PC-3 (cell line): Measurements from ENCODE around the gene MCM9. TPM values are rescaled to one million over a fixed set of nuclear protein-coding genes. Genes with fewer than 3 reads are reported as not detected.

ENCODE experiments used
- ATAC-seq: fragments of 200-7000 bp; cut with Tn5 transposase; 2 replicates; pipeline ENCODE4 v1.9.1; 2020; ENCODE audit warnings: mild to moderate bottlenecking, moderate library complexity
- BruUV-seq: library from RNA; stranded (reverse); fragments of 400-500 nt; replicated peaks from 2 replicates; lab custom pipeline; 2021; lab: Mats Ljungman, UMichigan
- CTCF ChIA-PET: fragments of 300-600 bp; sonication (Branson Sonifier 250); formaldehyde crosslinking; loops from one replicate; lab custom pipeline; 2022; ENCODE audit warnings: antibody characterized with exemption; lab: Charles Lee
- POLR2A ChIA-PET: fragments of 300-600 bp; sonication (Branson Sonifier 250); formaldehyde crosslinking; loops from one replicate; lab custom pipeline; 2022; ENCODE audit warnings: antibody characterized with exemption; ENCODE audit not compliant: unreplicated experiment; lab: Charles Lee
- DNase-seq: peaks from one replicate; pipeline ENCODE4 v3.0.0-alpha.2; 2015
- H2AFZ ChIP-seq: fragments of 300-600 bp; sonication (generic); 2 replicates; pipeline ENCODE4 v1.6.0; 2016; ENCODE audit warnings: antibody characterized with exemption, low read length
- H3F3A ChIP-seq: fragments of 300-600 bp; sonication (generic); one replicate; pipeline ENCODE4 v1.6.0; 2017; ENCODE audit warnings: antibody characterized with exemption, low read length, control low read depth, mild to moderate bottlenecking; ENCODE audit not compliant: unreplicated experiment
- H3K27ac ChIP-seq: fragments of 300-600 bp; sonication (generic); 2 replicates; pipeline ENCODE4 v1.5.1; 2016; ENCODE audit warnings: mild to moderate bottlenecking, low read length
- H3K27me3 ChIP-seq: fragments of 300-600 bp; sonication (generic); 2 replicates; pipeline ENCODE4 v1.6.1; 2016; ENCODE audit warnings: low read length, mixed read lengths
- H3K36me3 ChIP-seq: fragments of 300-600 bp; sonication (generic); 2 replicates; pipeline ENCODE4 v1.6.1; 2016; ENCODE audit warnings: low read depth, mixed run types, low read length, mixed read lengths
- H3K4me1 ChIP-seq: fragments of 300-600 bp; sonication (generic); 2 replicates; pipeline ENCODE4 v1.5.1; 2016; ENCODE audit warnings: low read length; ENCODE audit not compliant: insufficient read depth
- H3K4me2 ChIP-seq: fragments of 300-600 bp; sonication (generic); 2 replicates; pipeline ENCODE4 v1.6.0; 2016; ENCODE audit warnings: low read length
- H3K4me3 ChIP-seq: fragments of 300-600 bp; sonication (generic); 2 replicates; pipeline ENCODE4 v1.5.1; 2016; ENCODE audit warnings: mild to moderate bottlenecking, low read length, mixed read lengths
- H3K79me2 ChIP-seq: fragments of 300-600 bp; sonication (generic); 2 replicates; pipeline ENCODE4 v1.6.1; 2017; ENCODE audit warnings: low read length, mixed read lengths
- H3K9ac ChIP-seq: fragments of 300-600 bp; sonication (generic); 2 replicates; pipeline ENCODE4 v1.6.0; 2016; ENCODE audit warnings: mild to moderate bottlenecking, low read length
- H3K9me2 ChIP-seq: fragments of 300-600 bp; sonication (generic); replicated peaks from 2 replicates; pipeline ENCODE4 v1.6.1; 2016; ENCODE audit warnings: mixed run types, low read length, mixed read lengths
- H3K9me3 ChIP-seq: fragments of 300-600 bp; sonication (generic); 2 replicates; pipeline ENCODE4 v1.6.1; 2016; ENCODE audit warnings: low read length, mixed read lengths
- H4K20me1 ChIP-seq: fragments of 300-600 bp; sonication (generic); 2 replicates; pipeline ENCODE4 v1.6.1; 2016; ENCODE audit warnings: low read length, mixed read lengths
- CTCF ChIP-seq: fragments of 300-600 bp; sonication (generic); conservative IDR thresholded peaks from 2 replicates; pipeline ENCODE4 v1.5.1; 2017; ENCODE audit warnings: antibody characterized with exemption, low read depth, mild to moderate bottlenecking, low read length
- EZH2 ChIP-seq: fragments of 300-600 bp; sonication (generic); IDR thresholded peaks from one replicate; pipeline ENCODE4 v1.6.1; 2017; ENCODE audit warnings: antibody characterized with exemption, mild to moderate bottlenecking, low read length; ENCODE audit not compliant: unreplicated experiment
- EZH2phosphoT487 ChIP-seq: fragments of 300-600 bp; sonication (generic); IDR thresholded peaks from 2 replicates; pipeline ENCODE4 v1.6.1; 2018; ENCODE audit warnings: mild to moderate bottlenecking, antibody characterized with exemption, low read length, borderline replicate concordance
- intact Hi-C: fragments of 100-400 bp; cut with micrococcal nuclease; formaldehyde crosslinking; loops from 2 replicates; pipeline ENCODE4 v1.9.0; 2023
- total RNA-seq: library from RNA; depleted of rRNA; stranded (reverse); fragments of >200 nt; gene quantifications from 2 replicates; pipeline ENCODE4 v1.2.3, GENCODE V29; 2014

MCM9 gene
- total RNA-seq, 1 experiment from 2014 or later: 5.8 TPM

GRCh38 chr6:118982575-118982911, 47.6 kb upstream of the MCM9 start:
- intact Hi-C loops: no loop called here
- no peaks in the 10 kb centered on the region for H3K79me2 ChIP-seq
- POLR2A ChIA-PET: no interaction called here
- ATAC-seq (no peak), DNase-seq (no peak)
- no peak overlapping the region for H3K9ac ChIP-seq
- CTCF ChIA-PET: no interaction called here
- H3K4me2 ChIP-seq: no peak overlapping the region
- no peak for TF ChIP-seq EZH2phosphoT487
- no peak for TF ChIP-seq CTCF
- no peak for TF ChIP-seq EZH2
- H2AFZ ChIP-seq: no peak overlapping the region
- no peaks in the 10 kb centered on the region for H3K27me3 ChIP-seq
- H3K9me2 ChIP-seq: no peaks in the 10 kb centered on the region
- H4K20me1 ChIP-seq: no peaks in the 10 kb centered on the region
- H3F3A ChIP-seq: no peaks in the 10 kb centered on the region
- no peaks in the 10 kb centered on the region for H3K9me3 ChIP-seq
- H3K4me1 ChIP-seq: no peaks in the 10 kb centered on the region
- no TSS peak for BruUV-seq
- H3K4me3 ChIP-seq: no peak overlapping the region
- no peaks in the 10 kb centered on the region for H3K36me3 ChIP-seq
- no peak overlapping the region for H3K27ac ChIP-seq

DNA sequence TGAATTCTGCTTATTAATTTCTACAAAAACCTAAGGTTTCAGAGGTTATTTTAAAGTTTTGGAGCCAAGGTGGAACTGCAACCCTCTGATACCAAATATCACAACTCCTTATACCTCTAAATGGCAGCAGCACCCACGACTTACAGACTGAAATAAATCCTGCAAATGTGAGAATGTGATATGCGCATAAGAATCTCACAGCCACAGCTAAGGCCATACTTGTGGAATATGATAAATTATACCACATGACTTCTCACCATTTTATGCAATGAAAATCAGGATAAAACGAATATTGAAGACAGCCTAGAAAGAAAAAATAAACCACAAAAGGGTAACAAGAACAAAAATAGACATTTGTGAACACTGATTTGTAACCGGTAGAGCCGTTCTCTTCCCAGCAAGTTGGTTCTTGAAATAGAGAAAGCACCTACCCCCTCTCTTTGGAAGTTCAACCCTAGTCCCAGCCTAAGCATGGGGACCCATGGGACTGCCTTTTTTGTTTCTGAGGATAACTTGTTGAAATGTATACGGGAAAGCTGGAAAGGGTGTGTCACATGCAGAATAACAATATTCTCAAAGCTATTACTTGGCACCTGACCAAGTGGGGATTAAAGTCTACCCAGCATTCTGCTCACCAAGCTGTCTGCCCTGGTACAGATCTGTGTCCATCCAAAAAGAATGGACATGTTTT, 47.1 kb upstream of the MCM9 start:
- ATAC-seq (no peak), DNase-seq (no peak)
- TF ChIP-seq EZH2phosphoT487 (no peak), CTCF (no peak), EZH2 (no peak)
- intact Hi-C loops: no loop called here
- Histone ChIP-seq H3K4me2 (no peak overlapping the region), H3K9ac (no peak overlapping the region), H3K4me3 (no peak overlapping the region), H3F3A (no peaks in the 10 kb centered on the region), H3K27ac (no peak overlapping the region), H2AFZ (no peak overlapping the region), H3K4me1 (no peaks in the 10 kb centered on the region), H4K20me1 (no peaks in the 10 kb centered on the region), H3K9me3 (no peaks in the 10 kb centered on the region), H3K79me2 (no peaks in the 10 kb centered on the region), H3K9me2 (no peaks in the 10 kb centered on the region), H3K36me3 (no peaks in the 10 kb centered on the region), H3K27me3 (no peaks in the 10 kb centered on the region)
- POLR2A ChIA-PET: no interaction called here
- CTCF ChIA-PET: no interaction called here
- BruUV-seq: no TSS peak

DNA sequence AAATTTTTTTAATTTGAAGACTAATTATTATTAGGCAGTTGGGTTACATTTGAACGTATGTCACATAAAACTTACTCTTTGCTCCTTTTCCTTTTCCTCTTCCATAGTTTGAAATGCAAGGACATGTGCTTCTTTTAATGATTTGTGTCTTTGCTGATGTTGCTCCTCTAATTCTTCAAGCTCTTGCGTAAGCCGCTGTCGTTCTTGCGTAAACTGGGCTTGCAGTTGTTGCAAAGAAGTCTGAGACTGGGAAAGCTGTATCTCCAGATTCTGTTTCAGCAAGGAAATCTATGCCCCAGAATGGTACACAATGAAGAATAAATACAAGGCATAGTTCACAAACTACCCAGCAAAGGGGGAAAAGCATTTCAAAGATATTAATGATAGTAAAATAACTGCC, 45.1 kb upstream of the MCM9 start:
- CTCF ChIA-PET: no interaction called here
- H3K9me2 ChIP-seq: no peaks in the 10 kb centered on the region
- H3K9me3 ChIP-seq: no peaks in the 10 kb centered on the region
- ATAC-seq (no peak), DNase-seq (no peak)
- no peaks in the 10 kb centered on the region for H3K79me2 ChIP-seq
- H2AFZ ChIP-seq: no peak overlapping the region
- intact Hi-C loops: no loop called here
- H3K4me1 ChIP-seq: no peaks in the 10 kb centered on the region
- H3K4me3 ChIP-seq: no peak overlapping the region
- no peaks in the 10 kb centered on the region for H4K20me1 ChIP-seq
- POLR2A ChIA-PET: no interaction called here
- H3K27me3 ChIP-seq: no peaks in the 10 kb centered on the region
- H3K9ac ChIP-seq: no peak overlapping the region
- no TSS peak for BruUV-seq
- H3F3A ChIP-seq: no peaks in the 10 kb centered on the region
- H3K27ac ChIP-seq: no peak overlapping the region
- TF ChIP-seq CTCF: no peak
- TF ChIP-seq EZH2: no peak
- no peak for TF ChIP-seq EZH2phosphoT487
- H3K36me3 ChIP-seq: no peaks in the 10 kb centered on the region
- H3K4me2 ChIP-seq: no peak overlapping the region
